ENCODE results near the gene STC2.

DNA sequence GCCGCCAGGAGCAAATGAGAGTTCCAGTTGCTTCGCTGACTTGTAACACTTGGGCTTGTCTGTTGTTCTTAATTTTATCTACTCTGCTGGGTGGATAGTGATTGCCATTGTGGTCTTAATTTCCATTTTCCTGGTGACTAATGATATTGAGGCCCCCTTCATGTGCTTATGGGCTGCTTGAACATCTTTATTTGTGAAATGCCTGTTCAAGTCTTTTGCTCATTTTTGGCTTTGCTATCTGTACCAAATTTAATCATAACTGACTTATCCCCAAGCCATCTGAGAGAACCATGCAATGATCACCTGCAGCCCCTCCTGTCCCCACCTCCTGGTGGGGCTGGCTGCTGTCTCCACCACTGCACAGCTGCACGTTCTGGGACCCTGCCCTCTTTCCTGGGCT is 20.5 kb downstream of the STC2 start:
- TF ChIP-seq, protein P1, sequence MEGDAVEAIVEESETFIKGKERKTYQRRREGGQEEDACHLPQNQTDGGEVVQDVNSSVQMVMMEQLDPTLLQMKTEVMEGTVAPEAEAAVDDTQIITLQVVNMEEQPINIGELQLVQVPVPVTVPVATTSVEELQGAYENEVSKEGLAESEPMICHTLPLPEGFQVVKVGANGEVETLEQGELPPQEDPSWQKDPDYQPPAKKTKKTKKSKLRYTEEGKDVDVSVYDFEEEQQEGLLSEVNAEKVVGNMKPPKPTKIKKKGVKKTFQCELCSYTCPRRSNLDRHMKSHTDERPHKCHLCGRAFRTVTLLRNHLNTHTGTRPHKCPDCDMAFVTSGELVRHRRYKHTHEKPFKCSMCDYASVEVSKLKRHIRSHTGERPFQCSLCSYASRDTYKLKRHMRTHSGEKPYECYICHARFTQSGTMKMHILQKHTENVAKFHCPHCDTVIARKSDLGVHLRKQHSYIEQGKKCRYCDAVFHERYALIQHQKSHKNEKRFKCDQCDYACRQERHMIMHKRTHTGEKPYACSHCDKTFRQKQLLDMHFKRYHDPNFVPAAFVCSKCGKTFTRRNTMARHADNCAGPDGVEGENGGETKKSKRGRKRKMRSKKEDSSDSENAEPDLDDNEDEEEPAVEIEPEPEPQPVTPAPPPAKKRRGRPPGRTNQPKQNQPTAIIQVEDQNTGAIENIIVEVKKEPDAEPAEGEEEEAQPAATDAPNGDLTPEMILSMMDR (IDR thresholded peaks at IDR 0.05; ENCODE audit: insufficient read depth, low read length): no peak
- TF ChIP-seq GABPA (IDR thresholded peaks at IDR 0.05; ENCODE audit: low read depth): no peak
- TF ChIP-seq POLR2AphosphoS5 (IDR thresholded peaks at IDR 0.05; ENCODE audit: low read depth): no peak
- TF ChIP-seq REST (IDR thresholded peaks at IDR 0.05; ENCODE audit: insufficient replicate concordance, low read depth): no peak

Measured in HL-60 (cell line).